GM10248 (cell line): ENCODE results near the gene ABLIM1.

Experiments
- CTCF ChIA-PET: fragments of 300-600 bp; sonication (Branson Sonifier 250); formaldehyde crosslinking; extraction: SDS; loops from one replicate; lab custom pipeline; 2021; ENCODE audit warnings: antibody characterized with exemption; lab: Yijun Ruan, JAX
- POLR2A ChIA-PET: fragments of 350-650 bp; sonication (Branson Sonifier 250); formaldehyde crosslinking; extraction: SDS; loops from one replicate; lab custom pipeline; 2020; ENCODE audit warnings: antibody characterized with exemption; lab: Yijun Ruan, JAX
- DNase-seq: peaks from one replicate; pipeline ENCODE4 v3.0.0; 2012; ENCODE audit errors: extremely low spot score
- TF ChIP-seq, protein P1 (sequence below): IDR thresholded peaks from 2 replicates; pipeline ENCODE4 v1.5.1; 2012; ENCODE audit warnings: mild to moderate bottlenecking, low read depth; ENCODE audit errors: extremely low read depth, missing control alignments, control extremely low read depth

ABLIM1 gene

DNA sequence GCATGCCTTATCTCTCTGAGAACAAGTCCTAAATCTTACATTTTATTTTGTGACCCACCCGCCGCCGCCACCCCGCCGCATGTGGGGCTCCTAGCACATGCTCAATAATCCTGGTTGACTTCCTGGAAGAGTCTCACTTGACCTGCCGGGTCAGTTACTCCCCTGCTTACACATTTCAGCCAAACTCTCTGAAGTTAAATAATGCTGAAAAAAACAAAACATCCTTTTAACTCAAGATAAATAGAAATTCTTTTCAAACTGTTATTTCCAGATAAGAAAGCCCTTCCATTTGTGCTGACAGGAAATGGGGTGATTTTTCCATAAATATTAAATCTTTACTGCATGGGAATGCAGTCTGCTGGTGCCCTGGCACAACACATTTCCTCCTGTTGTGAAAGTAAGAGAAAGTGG is 123.5 kb downstream of the ABLIM1 start:
- DNase-seq, result no peak
- ChIA-PET POLR2A (no interaction called here), CTCF (interaction anchor here (1.1 to 1.5 kb wide), 3 partner anchors 18 to 344 kb away, joined by 3 to 6 read pairs (median 3); no protein-coding TSS in a partner anchor)
- TF ChIP-seq, protein P1, sequence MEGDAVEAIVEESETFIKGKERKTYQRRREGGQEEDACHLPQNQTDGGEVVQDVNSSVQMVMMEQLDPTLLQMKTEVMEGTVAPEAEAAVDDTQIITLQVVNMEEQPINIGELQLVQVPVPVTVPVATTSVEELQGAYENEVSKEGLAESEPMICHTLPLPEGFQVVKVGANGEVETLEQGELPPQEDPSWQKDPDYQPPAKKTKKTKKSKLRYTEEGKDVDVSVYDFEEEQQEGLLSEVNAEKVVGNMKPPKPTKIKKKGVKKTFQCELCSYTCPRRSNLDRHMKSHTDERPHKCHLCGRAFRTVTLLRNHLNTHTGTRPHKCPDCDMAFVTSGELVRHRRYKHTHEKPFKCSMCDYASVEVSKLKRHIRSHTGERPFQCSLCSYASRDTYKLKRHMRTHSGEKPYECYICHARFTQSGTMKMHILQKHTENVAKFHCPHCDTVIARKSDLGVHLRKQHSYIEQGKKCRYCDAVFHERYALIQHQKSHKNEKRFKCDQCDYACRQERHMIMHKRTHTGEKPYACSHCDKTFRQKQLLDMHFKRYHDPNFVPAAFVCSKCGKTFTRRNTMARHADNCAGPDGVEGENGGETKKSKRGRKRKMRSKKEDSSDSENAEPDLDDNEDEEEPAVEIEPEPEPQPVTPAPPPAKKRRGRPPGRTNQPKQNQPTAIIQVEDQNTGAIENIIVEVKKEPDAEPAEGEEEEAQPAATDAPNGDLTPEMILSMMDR, result no peak

DNA sequence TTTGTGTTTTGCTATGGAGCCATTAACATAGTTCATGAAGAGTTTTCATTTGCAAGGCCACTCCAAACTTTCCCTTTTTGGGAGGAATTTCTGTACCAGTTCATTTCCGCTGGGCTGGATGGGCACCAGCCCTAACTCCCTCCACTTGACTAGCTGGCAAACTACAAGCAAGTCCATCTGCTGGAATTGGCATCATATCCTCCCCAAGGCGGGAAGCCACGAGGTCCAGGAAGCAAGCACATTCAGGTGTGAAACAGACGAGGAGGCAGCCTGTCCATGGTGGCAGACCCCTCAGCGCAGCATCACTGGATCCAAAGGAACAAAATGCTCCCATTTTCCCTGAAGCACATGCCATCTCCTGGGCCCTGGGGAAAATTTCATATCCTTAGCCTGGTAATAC is 125.8 kb downstream of the ABLIM1 start:
- DNase-seq, result no peak
- TF ChIP-seq, protein P1, result no peak
- ChIA-PET POLR2A (no interaction called here), CTCF (interaction anchor here (0.9 to 3.7 kb wide), 7 partner anchors 8 to 35 kb away, joined by 4 to 19 read pairs (median 5); no protein-coding TSS in a partner anchor)

DNA sequence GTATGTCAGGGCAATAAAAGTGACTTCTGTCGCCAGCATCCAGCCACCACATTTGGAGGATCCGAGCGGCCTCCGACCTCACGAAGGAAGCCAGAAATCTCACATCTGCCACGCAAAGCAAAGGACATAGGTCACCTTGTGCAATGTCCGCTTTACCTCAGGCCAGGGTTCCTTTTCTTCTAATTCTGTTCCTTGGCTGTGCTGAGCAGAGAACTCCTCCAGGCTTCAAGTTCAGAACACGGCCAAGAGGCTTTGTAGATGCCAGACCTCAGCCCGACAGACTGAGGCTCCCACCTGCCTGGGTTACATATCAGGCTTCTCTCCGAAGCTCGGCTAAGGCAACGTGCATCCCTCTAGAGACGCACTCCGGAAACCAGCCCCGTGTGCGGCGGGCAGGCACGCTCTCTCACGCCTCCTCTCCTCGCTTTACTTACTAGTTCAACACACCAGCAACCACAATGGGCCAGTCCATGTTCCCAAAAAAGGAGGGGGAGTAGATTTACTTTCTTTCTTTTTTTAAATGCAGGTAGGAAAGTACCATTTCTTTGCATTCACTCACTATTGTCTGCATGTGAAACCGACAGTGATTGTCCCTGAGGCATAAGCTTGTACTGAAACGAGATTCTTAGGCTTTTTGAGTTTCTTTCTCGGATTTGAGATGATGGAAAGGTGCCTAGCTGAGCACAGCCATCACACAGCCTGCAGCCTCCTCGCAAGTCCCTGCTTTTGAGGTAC is 131.4 kb downstream of the ABLIM1 start:
- ChIA-PET POLR2A (interaction anchor here (0.5 kb wide), 1 partner anchor 242 kb away, joined by 5 read pairs; no protein-coding TSS in a partner anchor), CTCF (interaction anchor here (0.7 to 2.5 kb wide), 12 partner anchors 8 to 350 kb away, joined by 3 to 7 read pairs (median 3); no protein-coding TSS in a partner anchor)
- peak; percentile 86 for DNase-seq
- TF ChIP-seq, protein P1, result no peak

DNA sequence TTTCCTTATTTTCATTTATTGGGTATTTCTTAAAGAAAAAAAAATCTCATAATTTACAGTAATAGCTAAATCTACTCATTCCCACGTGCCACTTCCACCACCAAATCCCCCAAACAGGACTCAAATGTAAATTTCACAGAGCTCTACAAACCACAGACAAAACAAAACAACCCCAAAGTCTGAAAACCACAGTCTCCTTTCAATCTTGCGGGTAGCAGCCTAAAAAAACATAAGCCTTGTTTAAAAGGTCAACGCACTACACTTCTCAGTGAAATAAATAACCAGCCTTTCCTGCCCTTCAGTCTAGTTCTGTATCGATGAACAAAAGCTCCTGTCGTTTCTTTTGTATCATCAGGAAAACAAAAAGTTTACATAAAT is 132.0 kb downstream of the ABLIM1 start:
- ChIA-PET POLR2A (no interaction called here), CTCF (interaction anchor here (1.2 to 2.5 kb wide), 10 partner anchors 8 to 351 kb away, joined by 3 to 7 read pairs (median 3); no protein-coding TSS in a partner anchor)
- DNase-seq, result peak; percentile 41
- TF ChIP-seq, protein P1, result no peak

DNA sequence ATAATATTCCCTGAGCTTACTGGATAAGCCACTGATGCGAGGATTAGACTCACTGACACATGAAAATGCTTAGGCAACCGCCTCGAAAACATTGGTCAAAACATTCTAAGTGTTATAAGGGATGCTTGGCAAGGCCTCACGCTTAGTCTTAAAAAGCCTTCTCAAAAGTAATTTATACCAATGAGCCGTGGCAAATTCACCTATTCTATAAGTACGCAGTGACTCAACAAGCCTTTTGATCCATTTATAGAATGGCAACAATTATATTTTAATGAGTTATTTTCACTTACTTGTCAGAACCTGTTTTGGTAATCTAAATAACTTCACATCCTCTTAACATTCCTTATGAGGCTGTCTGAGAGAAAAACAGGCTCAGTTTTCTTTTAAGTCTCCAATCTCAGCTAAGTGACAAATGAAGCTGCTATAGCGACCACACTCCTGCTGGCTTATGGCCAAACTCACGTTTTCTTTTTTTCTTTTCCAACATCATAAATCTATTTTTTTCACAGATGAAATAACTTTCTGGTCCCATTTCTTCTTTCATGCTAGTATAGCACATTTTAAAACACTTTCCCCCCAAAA is 132.6 kb downstream of the ABLIM1 start:
- CTCF ChIA-PET, result interaction anchor here (0.8 to 2.5 kb wide), 7 partner anchors 8 to 352 kb away, joined by 3 to 7 read pairs (median 3); no protein-coding TSS in a partner anchor
- no peak for DNase-seq
- POLR2A ChIA-PET, result no interaction called here
- TF ChIP-seq, protein P1, result no peak

DNA sequence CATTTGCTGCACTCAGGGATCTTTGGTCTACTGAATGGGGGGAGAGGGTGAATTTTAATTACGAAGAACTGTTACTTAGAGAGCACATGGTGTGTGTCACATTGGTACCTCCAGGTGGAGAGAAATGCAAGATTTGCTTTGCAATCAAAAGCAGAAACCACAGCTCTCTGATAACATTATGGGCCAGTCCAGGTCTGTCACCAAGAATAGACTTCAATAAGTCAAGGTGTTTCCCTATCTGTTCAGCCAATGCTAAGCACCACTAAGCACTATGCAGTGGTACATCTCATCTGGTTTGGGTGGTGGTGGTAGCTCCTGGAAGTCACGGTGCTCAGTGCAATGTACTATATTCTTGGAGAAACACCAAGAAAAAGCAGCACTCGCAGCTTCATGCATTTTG is 134.2 kb downstream of the ABLIM1 start:
- DNase-seq, result no peak
- POLR2A ChIA-PET, result no interaction called here
- TF ChIP-seq, protein P1, result no peak
- CTCF ChIA-PET, result interaction anchor here (1.4 to 2.5 kb wide), 4 partner anchors 8 to 29 kb away, joined by 3 to 7 read pairs (median 5); no protein-coding TSS in a partner anchor
